Measurements from ENCODE around the gene SLC20A1. TPM values are rescaled to one million over a fixed set of nuclear protein-coding genes. Genes with fewer than 3 reads are reported as not detected.

SLC20A1 gene
- total RNA-seq, 2 experiments from 2014 or later = 52.7 to 52.8 TPM

GRCh38 chr2:112679484-112679883, 33.7 kb downstream of the SLC20A1 start:
- H3K27me3 Mint-ChIP-seq = no peaks in the 10 kb centered on the region

GRCh38 chr2:112680666-112681101, 34.9 kb downstream of the SLC20A1 start:
- intact Hi-C loops (cut with micrococcal nuclease) = no loop called here
- Mint-ChIP-seq H3K27ac (no peak overlapping the region), H3K4me1 (ENCODE audit: low read depth) (peaks cover 4% of the 10 kb centered on the region), H3K27me3 (no peaks in the 10 kb centered on the region), H3K4me3 (no peak overlapping the region), H3K9me3 (no peaks in the 10 kb centered on the region), H3K36me3 (ENCODE audit: low read depth) (no peaks in the 10 kb centered on the region)
- DNase-seq (no peak), ATAC-seq (no peak)
- no peak for TF ChIP-seq CTCF (IDR thresholded peaks at IDR 0.05)
- ChIA-PET POLR2A (no interaction called here), CTCF (interaction anchor here (1.1 kb wide), 1 partner anchor 81 kb away, joined by 3 read pairs; no protein-coding TSS in a partner anchor)

More at GRCh38 chr2:112679484-112679883, 33.7 kb downstream of the SLC20A1 start:
- CTCF ChIA-PET = interaction anchor here (1.1 to 1.4 kb wide), 4 partner anchors 11 to 52 kb away, joined by 3 to 7 read pairs (median 4); no protein-coding TSS in a partner anchor
- H3K4me3 Mint-ChIP-seq = no peak overlapping the region
- H3K36me3 Mint-ChIP-seq (ENCODE audit: low read depth) = no peaks in the 10 kb centered on the region
- H3K27ac Mint-ChIP-seq = no peak overlapping the region
- POLR2A ChIA-PET = interaction anchor here (0.6 to 1.7 kb wide), 2 partner anchors 10 to 17 kb away, joined by 4 to 5 read pairs; no protein-coding TSS in a partner anchor
- intact Hi-C loops (cut with micrococcal nuclease) = no loop called here
- no peak for TF ChIP-seq CTCF (IDR thresholded peaks at IDR 0.05)
- ATAC-seq (no peak), DNase-seq (no peak)
- H3K4me1 Mint-ChIP-seq (ENCODE audit: low read depth) = peaks cover 4% of the 10 kb centered on the region
- H3K9me3 Mint-ChIP-seq = no peaks in the 10 kb centered on the region

DNA sequence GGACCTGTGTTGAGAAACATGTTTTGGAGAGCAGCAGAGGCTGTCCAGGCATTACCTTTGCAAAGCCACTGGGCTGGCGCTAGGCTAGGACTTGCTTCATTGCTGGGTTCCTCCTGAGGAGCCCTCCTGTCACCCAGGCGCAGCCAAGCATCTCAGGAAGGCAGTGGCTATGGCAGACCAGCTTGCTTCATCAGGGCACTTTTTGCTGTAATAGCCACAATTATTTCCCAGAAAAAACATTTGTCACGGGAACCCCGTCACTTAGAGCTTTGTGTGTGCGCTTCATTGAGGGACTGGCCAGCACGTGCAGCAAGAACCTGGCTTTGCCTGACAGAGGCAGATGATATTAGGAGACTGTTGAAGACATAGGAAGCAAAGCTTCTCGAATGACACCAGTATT, 36.4 kb downstream of the SLC20A1 start:
- CTCF ChIA-PET = interaction anchor here (0.7 to 2.7 kb wide), 3 partner anchors 8 to 44 kb away, joined by 3 to 12 read pairs (median 6); no protein-coding TSS in a partner anchor
- no peak overlapping the region for H3K4me3 Mint-ChIP-seq
- POLR2A ChIA-PET = interaction anchor here (0.5 kb wide), 1 partner anchor 183 kb away, joined by 3 read pairs; no protein-coding TSS in a partner anchor
- DNase-seq (no peak), ATAC-seq (no peak)
- H3K36me3 Mint-ChIP-seq (ENCODE audit: low read depth) = no peaks in the 10 kb centered on the region
- H3K9me3 Mint-ChIP-seq = no peaks in the 10 kb centered on the region
- no peak for TF ChIP-seq CTCF (IDR thresholded peaks at IDR 0.05)
- no peak overlapping the region for H3K27ac Mint-ChIP-seq
- intact Hi-C loops (cut with micrococcal nuclease) = no loop called here
- no peaks in the 10 kb centered on the region for H3K27me3 Mint-ChIP-seq
- H3K4me1 Mint-ChIP-seq (ENCODE audit: low read depth) = peaks cover 4% of the 10 kb centered on the region

DNA sequence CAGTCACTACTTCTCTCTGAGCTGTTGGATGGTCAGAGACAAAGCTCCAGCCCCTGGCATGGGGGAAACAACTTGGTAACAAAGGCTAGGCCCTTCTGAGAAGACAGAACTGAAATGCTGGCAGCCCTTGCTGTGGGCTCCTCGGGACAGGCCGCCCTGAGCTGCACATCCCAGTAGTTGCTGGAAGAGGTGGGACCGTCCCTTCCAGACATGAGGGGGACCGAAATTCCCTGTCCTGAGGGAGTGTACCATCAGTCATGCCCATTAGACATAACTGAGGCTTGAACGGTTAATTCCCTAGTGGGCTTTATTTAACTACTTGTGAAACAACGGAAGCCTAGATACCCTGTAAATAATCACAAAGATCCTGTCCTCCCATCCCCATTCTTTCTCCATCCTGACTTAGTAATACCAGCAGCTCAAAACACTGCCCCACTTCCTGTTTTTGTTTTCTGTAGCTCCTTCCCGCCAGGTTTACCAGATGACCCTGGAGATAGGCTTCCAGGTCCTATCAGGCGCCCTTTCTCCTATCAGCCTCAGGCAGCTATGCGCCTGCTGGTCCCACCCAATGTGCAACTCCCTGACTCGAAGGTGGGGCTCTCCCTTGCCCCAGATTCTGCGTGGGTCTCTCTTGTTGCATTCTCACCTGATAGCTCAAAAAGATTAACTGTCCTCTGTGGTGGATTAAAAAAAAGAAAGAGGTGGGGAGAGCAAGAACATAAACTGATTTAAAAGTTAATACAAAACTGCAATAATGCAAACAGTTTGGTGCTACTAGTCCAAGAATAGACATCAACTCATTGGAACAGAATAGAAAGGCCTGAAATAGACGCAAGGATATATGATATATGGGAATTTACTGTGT, 38.0 kb downstream of the SLC20A1 start:
- intact Hi-C loops (cut with micrococcal nuclease) = no loop called here
- TF ChIP-seq CTCF (IDR thresholded peaks at IDR 0.05) = no peak
- peaks cover 4% of the 10 kb centered on the region for H3K4me1 Mint-ChIP-seq (ENCODE audit: low read depth)
- no peak overlapping the region for H3K27ac Mint-ChIP-seq
- ChIA-PET CTCF (interaction anchor here (1.0 to 12.4 kb wide), 5 partner anchors 10 to 84 kb away, joined by 4 to 192 read pairs (median 4); no protein-coding TSS in a partner anchor), POLR2A (interaction anchor here (0.6 to 0.8 kb wide), 3 partner anchors 9 to 57 kb away, joined by 3 read pairs; no protein-coding TSS in a partner anchor)
- H3K9me3 Mint-ChIP-seq = no peaks in the 10 kb centered on the region
- H3K27me3 Mint-ChIP-seq = no peaks in the 10 kb centered on the region
- no peak for ATAC-seq
- no peak overlapping the region for H3K4me3 Mint-ChIP-seq
- H3K36me3 Mint-ChIP-seq (ENCODE audit: low read depth) = no peaks in the 10 kb centered on the region
- DNase-seq = no peak

- intact Hi-C loops (cut with micrococcal nuclease) = no loop called here
- Mint-ChIP-seq H3K4me3 (no peak overlapping the region), H3K4me1 (ENCODE audit: low read depth) (peaks cover 4% of the 10 kb centered on the region), H3K9me3 (no peaks in the 10 kb centered on the region), H3K27ac (no peak overlapping the region), H3K27me3 (no peaks in the 10 kb centered on the region), H3K36me3 (ENCODE audit: low read depth) (no peaks in the 10 kb centered on the region)
- ATAC-seq (no peak), DNase-seq (no peak)
- CTCF ChIA-PET = interaction anchor here (1.3 to 12.4 kb wide), 5 partner anchors 11 to 55 kb away, joined by 4 to 192 read pairs (median 4); no protein-coding TSS in a partner anchor
- POLR2A ChIA-PET = no interaction called here
- no peak for TF ChIP-seq CTCF (IDR thresholded peaks at IDR 0.05)
These were observed 38.7 kb downstream of the SLC20A1 start for GRCh38 chr2:112684415-112684775.
